Stimulated activated CD8-positive, alpha-beta memory T cell treated with anti-CD3 and anti-CD28 coated beads, Interleukin-7, amount 100 ng/mL, for 4 hours (primary cell): ENCODE measurements around the gene GRSF1.
"Not testable (repeated sequence)": the region's sequence is repeated elsewhere in the genome, so short reads cannot be mapped to it uniquely, and the experiment has no call there.

ENCODE experiments used
- DNase-seq, 2 donors: peaks; one replicate each; pipeline ENCODE4 v3.0.0-alpha.2; 2020; ENCODE audit warnings: low read depth in 2 of 2

GRSF1 gene

DNA sequence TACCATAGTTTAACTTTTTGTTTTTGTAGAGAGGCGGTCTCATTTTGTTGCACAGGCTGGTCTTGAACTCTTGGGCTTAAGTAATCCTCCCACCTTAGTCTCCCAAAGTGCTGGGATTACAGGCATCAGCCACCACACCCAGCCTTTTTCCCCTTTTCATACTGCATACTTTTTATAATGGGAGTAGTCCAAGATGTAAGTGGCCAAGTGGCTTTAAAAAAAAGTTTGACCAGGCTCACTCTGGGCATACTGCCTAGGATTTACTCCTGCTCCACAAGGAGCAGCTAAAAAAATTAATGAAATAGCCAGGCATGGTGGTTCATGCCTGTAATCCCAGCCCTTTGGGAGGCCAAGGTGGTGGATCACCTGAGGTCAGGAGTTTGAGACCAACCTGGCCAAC lies 6.0 kb downstream of the GRSF1 start:
- no peak for DNase-seq

GRCh38 chr4:70831293-70831692 lies 8.4 kb downstream of the GRSF1 start:
- DNase-seq, result no peak

- DNase-seq, result no peak
Observed at GRCh38 chr4:70830054-70830453, 9.6 kb downstream of the GRSF1 start.

DNA sequence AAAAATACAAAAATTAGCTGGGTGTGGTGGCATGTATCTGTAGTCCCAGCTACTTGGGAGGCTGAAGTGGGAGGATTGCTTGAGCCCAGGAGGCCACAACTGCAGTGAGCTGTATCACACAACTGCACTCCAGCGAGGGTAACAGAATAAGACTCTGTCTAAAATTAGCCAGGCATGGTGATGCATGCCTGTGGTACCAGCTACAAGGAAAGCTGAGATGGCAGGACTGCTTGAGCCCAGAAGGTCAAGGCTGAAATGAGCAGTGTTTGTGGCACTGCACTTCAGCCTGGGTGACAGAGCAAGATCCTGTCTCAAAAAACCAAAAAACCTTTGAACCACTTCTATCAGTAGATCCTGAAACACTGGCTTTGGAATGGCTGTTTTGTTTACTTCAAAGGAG lies 10.2 kb downstream of the GRSF1 start:
- no peak for DNase-seq

- DNase-seq, result no peak
Observed at GRCh38 chr4:70829015-70829414, 10.7 kb downstream of the GRSF1 start.

- no peak for DNase-seq
Observed at GRCh38 chr4:70818921-70819320, 20.8 kb downstream of the GRSF1 start.

DNA sequence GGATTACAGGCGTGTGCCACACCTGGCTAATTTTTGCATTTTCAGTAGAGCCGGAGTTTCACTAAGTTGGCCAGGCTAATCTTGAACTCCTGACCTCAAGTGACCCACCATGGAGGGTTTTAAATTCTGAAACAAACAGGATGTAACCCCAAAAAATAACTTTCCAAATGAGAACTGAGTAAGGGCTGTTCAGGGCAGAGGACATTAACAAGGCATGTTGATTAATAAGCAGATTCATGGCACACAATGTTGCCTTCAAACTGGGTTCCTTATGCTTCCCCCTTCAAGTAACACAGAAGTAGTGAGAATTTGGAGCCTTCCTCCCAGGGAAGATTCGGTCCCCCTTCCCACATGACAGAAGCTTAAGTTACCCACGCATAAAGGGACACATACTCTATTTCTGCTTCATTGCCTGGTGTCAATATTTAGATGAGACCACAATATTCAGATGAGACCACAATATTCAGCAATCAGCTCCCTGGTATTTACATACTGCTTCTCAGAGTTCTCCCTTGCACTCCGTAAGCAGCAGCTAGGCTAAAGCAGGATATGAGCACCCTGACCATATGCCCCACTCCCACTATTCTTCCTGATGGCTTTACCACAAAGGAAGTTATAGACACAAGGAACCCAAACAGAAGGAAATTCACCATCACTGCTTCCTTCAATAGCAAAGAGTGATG lies 21.4 kb downstream of the GRSF1 start:
- no peak for DNase-seq

- DNase-seq, result no peak
Observed at GRCh38 chr4:70816894-70817293, 22.8 kb downstream of the GRSF1 start.

DNA sequence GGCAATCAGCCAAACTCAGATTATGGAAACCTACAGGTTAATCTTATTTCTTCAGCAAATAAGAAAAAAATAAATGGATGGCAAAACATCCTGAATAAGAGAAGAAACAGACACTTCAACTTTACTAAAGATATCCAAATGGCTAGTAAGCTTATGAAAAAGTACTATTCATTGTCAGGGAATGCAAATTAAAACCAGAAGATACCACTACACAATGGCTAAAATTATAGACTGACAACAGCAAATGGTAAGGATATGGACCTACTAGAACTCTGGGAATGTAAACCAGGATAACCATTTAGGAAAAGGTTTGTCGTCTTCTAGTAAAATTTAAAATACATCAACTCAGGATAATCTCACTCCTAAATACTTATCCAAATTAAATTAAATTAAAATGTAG lies 24.3 kb downstream of the GRSF1 start:
- DNase-seq, result no peak

- DNase-seq, result no peak
Observed at GRCh38 chr4:70808151-70808550, 31.5 kb downstream of the GRSF1 start.

DNA sequence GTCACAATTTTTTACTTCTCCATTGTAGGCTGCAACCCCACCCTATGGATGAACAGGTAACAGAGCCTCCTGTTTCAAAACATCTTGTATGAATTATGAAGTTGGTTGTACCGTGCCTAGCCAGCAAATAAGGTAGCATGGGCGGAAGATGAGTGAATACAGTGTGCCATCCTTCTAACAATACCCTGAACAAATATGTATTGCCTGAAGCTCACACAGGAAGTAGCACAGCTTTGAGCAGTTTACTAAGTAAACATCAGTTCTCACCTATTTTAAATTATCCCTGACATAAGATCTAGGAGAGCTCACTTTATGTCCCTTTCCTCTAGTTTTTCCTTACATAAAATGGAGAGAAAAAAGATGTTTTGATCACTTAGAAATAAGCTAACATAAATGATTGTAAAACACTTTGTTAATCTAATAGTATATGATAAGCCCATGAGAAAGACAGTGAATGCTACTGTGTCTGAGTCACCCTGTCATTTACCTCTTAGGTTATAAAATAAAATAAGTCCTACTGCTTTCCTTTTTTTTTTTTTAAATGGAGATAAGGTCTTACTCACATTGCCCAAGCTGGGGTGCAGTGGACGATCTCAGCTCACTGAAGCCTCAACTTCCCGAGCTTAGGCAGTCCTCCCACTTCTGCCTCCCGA lies 36.6 kb downstream of the GRSF1 start:
- DNase-seq, result no peak

- DNase-seq, result no peak
Observed at GRCh38 chr4:70801265-70801809, 38.4 kb downstream of the GRSF1 start.

DNA sequence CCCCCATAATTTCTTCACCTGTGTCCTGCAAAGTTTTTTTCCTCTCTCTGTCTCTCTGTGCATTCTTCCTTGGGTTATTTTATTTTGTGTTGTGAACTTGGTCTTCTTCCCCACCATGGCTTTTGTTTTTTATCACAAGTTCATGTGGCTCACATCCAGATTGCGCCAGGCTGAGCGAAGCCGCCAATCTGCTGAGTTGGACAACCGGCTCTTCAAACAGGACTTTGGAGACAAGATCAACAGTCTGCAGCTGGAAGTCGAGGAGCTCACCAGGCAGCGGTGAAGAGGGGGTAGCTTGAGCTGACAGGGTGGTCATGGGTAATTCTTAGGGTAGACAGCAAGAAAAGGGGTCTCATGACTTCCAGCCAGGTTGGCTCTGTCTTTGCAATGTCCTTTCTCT lies 46.1 kb downstream of the GRSF1 start:
- no peak for DNase-seq

DNA sequence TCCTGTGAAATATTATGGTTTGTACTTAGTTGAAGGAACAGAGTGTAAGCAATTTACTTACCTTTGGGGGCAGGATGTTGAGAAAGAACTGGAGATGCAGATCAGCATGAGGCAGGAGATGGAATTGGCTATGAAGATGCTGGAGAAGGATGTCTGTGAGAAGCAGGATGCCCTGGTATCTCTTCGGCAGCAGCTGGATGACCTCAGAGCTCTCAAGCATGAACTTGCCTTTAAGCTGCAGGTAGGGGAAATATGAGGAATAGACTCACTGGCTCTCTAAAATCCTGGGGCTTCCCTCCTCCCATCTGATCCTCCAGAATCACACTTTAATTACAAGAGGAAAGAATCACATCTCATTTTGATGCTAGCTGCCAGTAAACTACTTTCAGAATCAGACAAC lies 51.0 kb downstream of the GRSF1 start:
- DNase-seq, result no peak

- DNase-seq, result no peak
Observed at GRCh38 chr4:70787496-70787895, 52.2 kb downstream of the GRSF1 start.

DNA sequence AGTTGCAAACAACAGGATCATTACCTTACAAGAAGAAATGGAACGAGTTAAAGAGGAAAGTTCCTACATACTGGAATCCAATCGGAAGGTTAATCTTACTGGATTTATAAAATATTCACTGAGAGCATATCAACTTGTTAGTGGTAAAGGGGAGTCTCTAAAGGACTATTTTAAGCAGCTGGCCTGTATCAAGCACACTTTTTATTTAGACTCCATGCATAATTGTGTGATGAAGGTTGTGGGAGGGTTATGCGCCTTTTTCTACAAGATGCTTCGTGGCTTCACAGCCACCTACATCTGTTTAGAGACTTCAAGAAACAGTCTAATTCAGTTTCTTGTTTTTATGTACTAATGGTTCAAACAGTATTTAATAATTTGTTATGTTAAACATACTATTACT lies 56.6 kb downstream of the GRSF1 start:
- DNase-seq, result no peak

GRCh38 chr4:70778888-70779422 lies 60.7 kb downstream of the GRSF1 start:
- no peak for DNase-seq

GRCh38 chr4:70772929-70773555 lies 66.6 kb downstream of the GRSF1 start:
- no peak for DNase-seq

- DNase-seq, result not testable (repeated sequence)
Observed at GRCh38 chr4:70769396-70769795, 70.3 kb downstream of the GRSF1 start.

DNA sequence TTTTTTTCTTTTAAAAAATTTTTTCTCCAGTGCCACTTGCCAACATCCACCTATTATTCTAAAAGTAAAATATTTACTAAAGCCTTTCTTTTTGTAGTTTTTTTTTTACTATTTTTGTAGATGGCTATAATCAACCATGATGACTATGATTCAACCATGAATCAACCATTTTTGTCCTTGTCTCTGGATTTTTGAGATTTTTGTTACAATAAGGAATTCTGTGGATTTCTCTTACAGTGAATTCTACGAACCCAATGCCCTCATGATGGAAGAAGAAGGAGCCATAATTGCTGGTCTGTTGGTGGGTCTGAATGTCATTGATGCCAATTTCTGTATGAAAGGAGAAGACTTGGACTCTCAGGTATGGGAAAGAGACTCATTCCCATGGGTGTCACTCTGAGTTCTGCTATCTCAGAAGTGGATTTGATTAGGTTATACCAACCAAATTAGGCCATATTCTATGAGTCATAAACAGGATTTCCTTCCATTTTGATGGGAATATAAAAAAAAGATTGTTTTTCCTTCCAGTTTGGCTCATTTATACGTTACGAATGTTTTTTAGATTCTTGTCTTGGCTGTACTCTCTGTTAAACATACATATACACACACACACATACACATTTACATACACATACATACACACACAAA lies 71.3 kb downstream of the GRSF1 start:
- no peak for DNase-seq
